Measurements from ENCODE around the gene ZBTB7C. TPM values are rescaled to one million over a fixed set of nuclear protein-coding genes. Genes with fewer than 3 reads are reported as not detected.

The ZBTB7C gene
- total RNA-seq, 2 experiments from 2014 or later = not detected

GRCh38 chr18:48195787-48196186 is 213.4 kb downstream of the ZBTB7C start:
- TF ChIP-seq, protein P1, sequence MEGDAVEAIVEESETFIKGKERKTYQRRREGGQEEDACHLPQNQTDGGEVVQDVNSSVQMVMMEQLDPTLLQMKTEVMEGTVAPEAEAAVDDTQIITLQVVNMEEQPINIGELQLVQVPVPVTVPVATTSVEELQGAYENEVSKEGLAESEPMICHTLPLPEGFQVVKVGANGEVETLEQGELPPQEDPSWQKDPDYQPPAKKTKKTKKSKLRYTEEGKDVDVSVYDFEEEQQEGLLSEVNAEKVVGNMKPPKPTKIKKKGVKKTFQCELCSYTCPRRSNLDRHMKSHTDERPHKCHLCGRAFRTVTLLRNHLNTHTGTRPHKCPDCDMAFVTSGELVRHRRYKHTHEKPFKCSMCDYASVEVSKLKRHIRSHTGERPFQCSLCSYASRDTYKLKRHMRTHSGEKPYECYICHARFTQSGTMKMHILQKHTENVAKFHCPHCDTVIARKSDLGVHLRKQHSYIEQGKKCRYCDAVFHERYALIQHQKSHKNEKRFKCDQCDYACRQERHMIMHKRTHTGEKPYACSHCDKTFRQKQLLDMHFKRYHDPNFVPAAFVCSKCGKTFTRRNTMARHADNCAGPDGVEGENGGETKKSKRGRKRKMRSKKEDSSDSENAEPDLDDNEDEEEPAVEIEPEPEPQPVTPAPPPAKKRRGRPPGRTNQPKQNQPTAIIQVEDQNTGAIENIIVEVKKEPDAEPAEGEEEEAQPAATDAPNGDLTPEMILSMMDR (IDR thresholded peaks at IDR 0.05) = no peak
- DNase-seq (no peak), ATAC-seq (no peak)
- Mint-ChIP-seq H3K36me3 (ENCODE audit: low read depth) (no peaks in the 10 kb centered on the region), H3K4me3 (no peak overlapping the region), H3K27ac (no peak overlapping the region), H3K4me1 (ENCODE audit: low read depth) (no peaks in the 10 kb centered on the region), H3K9me3 (peaks cover 2% of the 10 kb centered on the region), H3K27me3 (peaks cover 14% of the 10 kb centered on the region)
- POLR2A ChIA-PET = no interaction called here
- CTCF ChIA-PET = interaction anchor here (0.6 kb wide), 1 partner anchor 172 kb away, joined by 3 read pairs; no protein-coding TSS in a partner anchor
- intact Hi-C loops (cut with micrococcal nuclease) = no loop called here

- POLR2A ChIA-PET = no interaction called here
- Mint-ChIP-seq H3K9me3 (peaks cover 2% of the 10 kb centered on the region), H3K4me1 (ENCODE audit: low read depth) (no peaks in the 10 kb centered on the region), H3K36me3 (ENCODE audit: low read depth) (no peaks in the 10 kb centered on the region), H3K27ac (no peak overlapping the region), H3K4me3 (no peak overlapping the region), H3K27me3 (peaks cover 13% of the 10 kb centered on the region)
- intact Hi-C loops (cut with micrococcal nuclease) = no loop called here
- ATAC-seq = no peak
- TF ChIP-seq, protein P1 (IDR thresholded peaks at IDR 0.05) = no peak
- DNase-seq = no peak
- CTCF ChIA-PET = no interaction called here
Measured at GRCh38 chr18:48194591-48195181, 214.5 kb downstream of the ZBTB7C start.

- ChIA-PET CTCF (no interaction called here), POLR2A (no interaction called here)
- DNase-seq (no peak), ATAC-seq (no peak)
- no peaks in the 10 kb centered on the region for H3K4me1 Mint-ChIP-seq (ENCODE audit: low read depth)
- H3K36me3 Mint-ChIP-seq (ENCODE audit: low read depth) = no peaks in the 10 kb centered on the region
- TF ChIP-seq, protein P1 (IDR thresholded peaks at IDR 0.05) = no peak
- no peak overlapping the region for H3K27ac Mint-ChIP-seq
- peaks cover 2% of the 10 kb centered on the region for H3K9me3 Mint-ChIP-seq
- intact Hi-C loops (cut with micrococcal nuclease) = no loop called here
- H3K27me3 Mint-ChIP-seq = peaks cover 10% of the 10 kb centered on the region
- no peak overlapping the region for H3K4me3 Mint-ChIP-seq
Measured at GRCh38 chr18:48193521-48194492, 215.4 kb downstream of the ZBTB7C start.

DNA sequence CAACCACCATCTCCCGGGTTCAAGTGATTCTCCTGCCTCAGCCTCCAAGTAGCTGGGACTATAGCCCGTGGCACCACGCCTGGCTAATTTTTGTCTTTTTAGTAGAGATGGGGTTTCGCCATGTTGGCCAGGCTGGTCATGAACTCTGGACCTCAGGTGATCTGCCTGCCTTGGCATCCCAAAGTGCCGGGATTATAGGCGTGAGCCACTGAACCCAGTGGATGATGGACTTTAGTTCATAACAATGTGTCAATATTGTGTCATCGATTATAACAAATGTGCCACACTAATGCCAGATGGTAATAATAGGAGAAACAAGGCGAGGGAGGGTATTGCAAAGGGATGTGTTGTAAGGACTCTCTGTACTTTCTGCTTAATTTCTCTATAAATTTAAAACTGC is 216.6 kb downstream of the ZBTB7C start:
- no peaks in the 10 kb centered on the region for H3K36me3 Mint-ChIP-seq (ENCODE audit: low read depth)
- POLR2A ChIA-PET = no interaction called here
- CTCF ChIA-PET = no interaction called here
- no peaks in the 10 kb centered on the region for H3K4me1 Mint-ChIP-seq (ENCODE audit: low read depth)
- ATAC-seq (no peak), DNase-seq (no peak)
- intact Hi-C loops (cut with micrococcal nuclease) = no loop called here
- no peak overlapping the region for H3K4me3 Mint-ChIP-seq
- peaks cover 2% of the 10 kb centered on the region for H3K9me3 Mint-ChIP-seq
- H3K27me3 Mint-ChIP-seq = peaks cover 9% of the 10 kb centered on the region
- TF ChIP-seq, protein P1 (IDR thresholded peaks at IDR 0.05) = no peak
- no peak overlapping the region for H3K27ac Mint-ChIP-seq

DNA sequence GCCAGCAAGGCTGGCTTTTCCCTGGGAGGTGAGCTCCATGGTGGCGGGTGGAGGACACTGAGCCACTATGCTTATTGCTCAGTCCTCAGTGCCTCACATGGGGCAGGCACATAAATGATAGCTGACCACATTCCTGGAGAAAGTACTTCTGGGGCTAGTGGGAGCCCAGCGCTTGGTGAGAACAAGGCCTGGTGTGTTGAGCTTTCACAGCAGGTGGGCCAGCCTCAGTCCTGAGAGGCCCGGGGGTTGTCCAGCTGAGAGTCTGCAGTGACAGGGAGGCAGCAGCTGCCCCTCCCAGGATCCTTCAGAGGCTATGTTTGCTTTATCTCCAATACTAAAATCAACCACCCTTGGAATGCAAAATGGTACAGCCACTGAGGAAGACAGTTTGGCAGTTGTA is 217.7 kb downstream of the ZBTB7C start:
- DNase-seq (no peak), ATAC-seq (no peak)
- no peak overlapping the region for H3K4me3 Mint-ChIP-seq
- ChIA-PET POLR2A (no interaction called here), CTCF (no interaction called here)
- H3K27me3 Mint-ChIP-seq = peaks cover 9% of the 10 kb centered on the region
- H3K27ac Mint-ChIP-seq = no peak overlapping the region
- no peaks in the 10 kb centered on the region for H3K36me3 Mint-ChIP-seq (ENCODE audit: low read depth)
- H3K4me1 Mint-ChIP-seq (ENCODE audit: low read depth) = no peaks in the 10 kb centered on the region
- intact Hi-C loops (cut with micrococcal nuclease) = no loop called here
- TF ChIP-seq, protein P1 (IDR thresholded peaks at IDR 0.05) = no peak
- H3K9me3 Mint-ChIP-seq = peaks cover under 1% of the 10 kb centered on the region

Data from activated CD8-positive, alpha-beta T cell treated with anti-CD3 and anti-CD28 coated beads for 36 hours (primary cell).